Measurements from ENCODE around the gene TMEM259.

DNA sequence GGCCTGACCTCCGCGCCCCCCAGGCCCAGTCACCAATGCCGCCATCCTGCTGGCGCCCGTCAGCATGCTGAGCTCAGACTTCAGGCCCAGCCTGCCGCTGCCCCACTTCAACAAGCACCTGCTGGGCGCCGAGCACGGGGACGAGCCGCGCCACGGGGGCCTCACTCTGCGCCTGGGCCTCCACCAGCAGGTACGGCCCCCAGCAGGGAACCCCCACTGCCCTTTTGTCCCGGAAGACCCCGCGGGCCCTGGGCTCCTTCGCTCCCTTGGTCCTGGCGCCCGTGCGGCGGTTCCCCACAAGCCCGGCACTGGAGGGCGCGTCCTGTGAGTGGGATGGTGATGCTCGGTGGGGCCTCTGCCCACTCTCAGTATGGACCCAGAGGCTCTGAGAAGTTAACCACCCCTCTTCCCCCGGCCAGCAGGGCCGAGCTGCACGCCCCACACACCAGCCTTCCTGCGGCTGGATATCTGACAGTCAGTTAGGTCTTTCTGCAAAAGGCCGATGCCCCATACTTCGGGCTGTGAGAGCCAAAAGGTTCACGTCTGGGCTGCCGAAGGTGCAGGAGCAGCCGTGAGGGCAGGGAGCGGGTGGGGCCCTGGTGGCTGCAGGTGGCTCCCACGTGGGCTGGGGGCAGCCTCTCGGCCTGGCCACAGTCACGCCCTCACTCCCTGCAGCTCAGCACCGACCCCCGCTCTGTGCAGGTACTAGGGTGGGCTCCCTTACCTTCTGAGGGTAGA is 28.8 kb downstream of the TMEM259 start:
- TF ChIP-seq NFIC (IDR thresholded peaks at IDR 0.05), result no peak
- TF ChIP-seq EGR1 (IDR thresholded peaks at IDR 0.05), result no peak
- no peak for TF ChIP-seq TCF12 (IDR thresholded peaks at IDR 0.05; ENCODE audit: low read depth)
- TF ChIP-seq RAD21 (IDR thresholded peaks at IDR 0.05; ENCODE audit: low read depth), result no peak
- TF ChIP-seq, protein P1, sequence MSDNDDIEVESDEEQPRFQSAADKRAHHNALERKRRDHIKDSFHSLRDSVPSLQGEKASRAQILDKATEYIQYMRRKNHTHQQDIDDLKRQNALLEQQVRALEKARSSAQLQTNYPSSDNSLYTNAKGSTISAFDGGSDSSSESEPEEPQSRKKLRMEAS (IDR thresholded peaks at IDR 0.05), result no peak
- TF ChIP-seq, protein P2, sequence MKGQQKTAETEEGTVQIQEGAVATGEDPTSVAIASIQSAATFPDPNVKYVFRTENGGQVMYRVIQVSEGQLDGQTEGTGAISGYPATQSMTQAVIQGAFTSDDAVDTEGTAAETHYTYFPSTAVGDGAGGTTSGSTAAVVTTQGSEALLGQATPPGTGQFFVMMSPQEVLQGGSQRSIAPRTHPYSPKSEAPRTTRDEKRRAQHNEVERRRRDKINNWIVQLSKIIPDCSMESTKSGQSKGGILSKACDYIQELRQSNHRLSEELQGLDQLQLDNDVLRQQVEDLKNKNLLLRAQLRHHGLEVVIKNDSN (IDR thresholded peaks at IDR 0.05), result no peak
- no peak for TF ChIP-seq EP300 (IDR thresholded peaks at IDR 0.05; ENCODE audit: borderline replicate concordance)
- TF ChIP-seq TEAD4 (IDR thresholded peaks at IDR 0.05), result no peak
- no peak for TF ChIP-seq REST (IDR thresholded peaks at IDR 0.05; ENCODE audit: low read depth)

Data from Ishikawa (cell line).